KBM-7 (cell line): ENCODE results near the gene DIAPH2.
"Not testable (repeated sequence)": the region's sequence is repeated elsewhere in the genome, so short reads cannot be mapped to it uniquely, and the experiment has no call there.

Experiments used
- DNase-seq: peaks from one replicate; pipeline ENCODE4 v3.0.0-alpha.2; 2015
- in situ Hi-C: fragments of 300-500 bp; cut with MboI; formaldehyde crosslinking; loops from 2 replicates; pipeline ENCODE4 v1.14.3; 2020; ENCODE audit warnings: low sequenced_read_pairs, low pct_unique_long_range_greater_than_20kb, mixed read lengths

Gene DIAPH2

DNA sequence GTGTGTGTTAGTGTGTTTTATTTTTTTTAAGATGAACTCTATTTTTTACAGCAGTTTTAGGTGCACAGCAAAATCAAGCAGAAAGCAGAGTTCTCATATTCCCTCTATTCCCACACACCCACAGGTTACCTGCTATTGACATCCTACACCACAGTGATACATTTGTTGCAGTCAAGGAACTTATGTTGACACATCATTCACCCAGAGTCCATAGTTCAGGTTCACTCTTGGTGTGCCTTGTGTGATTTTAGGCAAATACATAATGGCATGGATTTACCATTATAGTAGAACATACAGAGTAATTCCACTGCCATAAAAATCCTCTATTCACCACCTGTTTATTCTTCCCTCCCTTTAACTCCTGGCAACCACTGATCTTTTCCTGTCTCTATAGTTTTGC, 28.7 kb downstream of the DIAPH2 start:
- in situ Hi-C loops: no loop called here
- DNase-seq: no peak

DNA sequence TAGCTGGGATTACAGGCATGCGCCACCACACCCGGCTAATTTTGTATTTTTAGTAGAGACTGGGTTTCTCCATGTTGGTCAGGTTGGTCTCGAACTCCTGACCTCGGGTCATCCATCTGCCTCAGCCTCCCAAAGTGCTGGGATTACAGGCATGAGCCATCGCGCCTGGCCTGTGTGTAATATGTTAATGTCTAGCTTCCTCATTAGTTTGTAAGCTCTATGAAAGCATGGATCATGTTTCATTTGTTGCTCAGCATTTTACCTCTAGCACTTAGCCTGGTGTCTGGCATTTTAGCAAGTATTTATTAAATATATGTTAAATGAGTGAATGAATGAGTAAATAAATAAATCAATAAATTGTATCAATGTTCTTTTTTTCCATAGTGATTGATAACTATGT, 29.8 kb downstream of the DIAPH2 start:
- in situ Hi-C loops: not testable (repeated sequence)

DNA sequence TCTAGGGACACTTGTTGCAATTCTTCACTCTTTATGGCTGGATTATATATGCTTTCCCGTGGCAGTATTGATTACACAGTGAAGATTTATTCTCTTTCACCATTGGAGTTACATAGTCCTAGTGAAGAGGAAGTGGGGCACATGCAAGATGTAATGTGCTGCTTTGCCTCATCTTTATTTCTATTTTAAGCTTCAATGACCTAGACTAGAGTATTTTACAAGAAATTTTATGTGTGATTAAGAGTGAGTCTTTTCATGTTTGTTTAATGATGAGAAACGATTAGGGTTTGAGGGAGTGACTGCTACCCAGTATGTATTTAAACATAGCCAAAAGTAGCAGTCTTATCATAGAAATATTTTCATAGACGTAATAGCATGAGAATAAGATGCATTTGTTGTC, 30.8 kb downstream of the DIAPH2 start:
- peak; percentile 30 for DNase-seq
- in situ Hi-C loops: no loop called here

More for the DNA sequence above, 29.8 kb downstream of the DIAPH2 start:
- not testable (repeated sequence) for DNase-seq

DNA sequence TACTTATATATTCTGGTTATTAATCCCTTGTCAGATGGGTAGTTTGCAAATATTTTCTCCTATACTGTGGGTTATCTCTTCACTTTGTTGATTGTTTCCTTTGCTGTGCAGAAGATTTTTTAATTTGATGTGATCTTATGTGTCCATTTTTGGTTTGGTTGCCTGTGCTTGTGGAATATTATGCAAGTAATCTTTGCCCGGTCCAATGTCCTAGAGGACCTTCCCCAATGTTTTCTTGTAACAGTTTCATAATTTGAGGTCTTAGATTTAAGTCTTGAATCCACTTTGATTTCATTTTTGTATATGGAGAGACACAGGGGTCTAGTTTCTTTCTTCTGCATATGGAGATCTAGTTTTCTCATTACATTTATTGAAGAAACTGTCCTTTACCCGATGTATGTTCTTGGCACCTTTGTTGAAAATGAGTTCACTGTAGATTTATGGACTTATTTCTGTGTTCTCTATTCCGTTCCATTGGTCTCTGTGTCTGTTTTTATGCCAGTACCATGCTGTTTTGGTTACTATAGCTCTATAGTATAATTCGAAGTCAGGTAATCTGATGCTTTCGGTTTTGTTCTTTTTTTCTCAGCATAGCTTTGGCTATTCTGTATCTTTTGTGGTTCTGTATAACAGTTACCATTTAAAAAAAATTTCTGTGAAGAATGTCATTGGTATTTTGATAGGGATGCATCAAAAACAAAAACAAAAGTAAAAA, 34.7 kb downstream of the DIAPH2 start:
- in situ Hi-C loops: no loop called here
- DNase-seq: no peak

DNA sequence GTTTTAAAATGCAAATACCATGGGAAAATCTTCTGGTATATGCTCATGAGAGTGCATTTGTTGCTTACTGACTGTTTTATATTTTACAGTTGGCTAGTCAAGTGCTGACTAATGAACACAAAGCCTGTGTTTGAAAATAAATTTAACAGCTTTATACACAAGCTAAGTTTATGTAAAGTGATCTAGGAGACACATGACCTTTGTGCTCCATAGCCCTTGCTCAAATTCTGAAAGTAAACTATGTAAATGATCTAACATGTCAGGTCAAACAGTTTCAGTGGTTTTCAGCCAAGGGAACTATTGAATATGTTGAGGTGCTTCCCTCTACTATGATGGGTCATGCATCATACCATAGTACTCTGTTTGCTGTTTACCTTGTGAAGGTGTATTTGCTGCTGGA, 36.7 kb downstream of the DIAPH2 start:
- in situ Hi-C loops: no loop called here
- no peak for DNase-seq

DNA sequence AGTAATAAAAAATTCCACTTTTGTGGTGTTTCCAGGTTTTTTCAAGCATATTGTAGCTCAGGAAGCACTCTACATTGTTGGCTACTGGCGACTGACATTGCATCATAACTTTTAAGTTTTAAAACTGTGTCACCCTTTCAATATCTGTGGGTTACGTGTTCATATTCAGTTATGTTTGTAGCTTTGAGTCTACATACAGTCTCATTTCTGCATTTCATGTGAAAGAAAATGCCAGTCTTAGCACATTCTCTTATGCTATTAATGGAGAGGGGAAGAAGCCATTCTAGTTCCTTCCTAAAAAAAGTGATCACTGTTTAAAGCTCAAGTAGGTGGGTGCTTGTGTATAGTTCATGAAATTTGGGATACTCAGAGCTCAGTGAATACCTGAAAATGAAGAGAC, 38.1 kb downstream of the DIAPH2 start:
- in situ Hi-C loops: no loop called here
- DNase-seq: no peak

DNA sequence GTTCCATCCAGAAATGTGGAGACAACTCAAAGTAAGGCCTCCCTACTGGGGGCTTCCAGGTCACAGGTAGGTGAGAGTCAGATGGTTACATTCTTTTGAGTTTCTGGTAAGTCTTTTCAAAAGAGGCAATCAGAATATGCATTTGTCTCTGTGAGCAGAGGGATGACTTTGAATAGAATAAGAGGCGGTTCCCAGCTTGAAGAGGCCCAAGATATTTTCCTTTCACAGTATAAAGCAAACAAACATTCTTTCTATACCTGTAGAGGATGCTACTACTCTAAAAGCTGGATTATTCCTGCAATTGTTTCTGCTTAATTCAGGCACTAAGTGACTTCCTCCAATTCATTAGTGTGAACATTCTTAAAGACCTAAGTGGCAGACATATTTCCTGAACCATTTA, 44.4 kb downstream of the DIAPH2 start:
- no peak for DNase-seq
- in situ Hi-C loops: no loop called here

DNA sequence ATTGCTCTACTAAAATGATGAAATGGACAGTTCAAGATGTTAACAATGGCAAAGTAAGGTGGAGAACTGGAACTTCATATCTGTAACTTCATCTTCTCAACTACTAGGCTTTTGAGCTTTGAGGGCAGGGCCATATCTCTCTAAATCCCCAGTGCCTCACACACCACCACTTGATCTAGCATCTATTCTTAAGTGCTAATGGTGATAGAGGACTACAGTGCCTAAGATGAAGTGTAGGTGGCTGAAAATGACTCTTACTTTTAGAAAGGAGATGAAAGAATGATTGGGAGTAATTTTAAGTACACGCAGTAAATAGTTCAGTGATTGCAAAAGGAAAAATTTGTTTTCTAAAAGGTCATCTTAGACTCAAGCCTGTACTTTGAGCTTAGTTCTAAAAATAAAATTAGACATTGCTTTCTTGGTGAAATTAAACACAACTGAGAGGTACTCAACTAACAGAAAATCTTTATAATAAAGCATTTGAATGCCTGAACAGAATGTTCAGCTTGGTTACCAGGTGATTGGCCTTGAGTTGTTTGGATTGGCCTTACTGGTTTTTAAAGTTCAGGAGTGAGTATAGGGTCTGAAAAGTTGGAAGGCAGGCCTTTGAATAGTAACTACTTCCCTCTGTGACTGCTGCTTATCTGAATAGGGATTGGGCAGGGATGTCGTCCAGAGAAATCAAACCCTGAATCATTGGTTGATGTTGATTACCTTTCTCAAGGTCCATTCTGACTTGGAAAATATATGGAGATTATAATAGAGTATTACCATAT, 45.4 kb downstream of the DIAPH2 start:
- in situ Hi-C loops: no loop called here
- no peak for DNase-seq

DNA sequence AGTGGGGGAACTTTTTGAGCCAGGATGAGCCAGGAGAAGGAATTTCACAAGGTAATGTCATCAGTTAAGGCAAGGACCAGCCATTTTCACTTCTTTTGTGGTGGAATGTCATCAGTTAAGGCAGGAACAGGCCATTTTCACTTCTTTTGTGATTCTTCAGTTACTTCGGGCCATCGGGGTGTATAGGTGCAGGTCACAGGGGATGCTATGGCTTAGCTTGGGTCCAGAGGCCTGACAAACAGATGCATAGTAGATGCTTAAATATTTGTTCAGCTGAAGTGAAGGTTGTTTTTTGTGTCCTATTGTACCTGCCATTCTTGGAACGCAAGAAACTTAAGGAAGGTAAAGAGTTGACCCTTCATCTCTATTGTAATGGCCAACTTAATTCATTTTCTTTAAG, 46.4 kb downstream of the DIAPH2 start:
- in situ Hi-C loops, DNase-seq: not testable (repeated sequence)

DNA sequence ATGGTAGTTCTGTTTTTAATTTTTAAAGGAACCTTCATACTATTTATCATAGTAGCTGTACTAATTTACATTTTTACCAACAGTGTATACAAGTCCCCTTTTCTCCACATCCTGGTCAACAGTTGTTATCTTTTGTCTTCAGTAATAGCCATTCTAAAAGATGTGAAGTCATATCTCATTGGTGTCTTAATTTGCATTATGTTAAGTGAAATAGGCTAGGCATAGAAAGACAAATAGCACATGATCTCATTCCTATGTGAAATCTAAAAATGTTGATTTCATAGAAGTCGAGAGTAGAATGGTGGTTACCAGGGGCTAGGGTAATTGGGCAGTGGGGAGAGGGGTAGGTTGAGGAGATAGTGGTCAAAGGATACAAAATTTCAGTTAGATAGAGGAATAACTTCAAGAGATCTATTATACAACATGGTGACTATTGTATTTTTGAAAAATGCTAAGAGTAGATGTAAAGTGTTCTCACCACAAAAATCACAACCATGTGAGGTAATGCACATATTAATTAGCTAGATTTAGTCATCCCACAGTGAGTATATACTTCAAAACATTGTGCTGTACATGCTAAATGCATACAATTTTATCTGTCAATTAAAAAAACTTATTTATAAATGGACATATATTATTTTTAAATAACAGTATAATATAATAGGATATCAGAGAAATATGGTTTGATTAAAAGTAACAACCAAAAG, 58.9 kb downstream of the DIAPH2 start:
- no peak for DNase-seq
- in situ Hi-C loops: no loop called here

DNA sequence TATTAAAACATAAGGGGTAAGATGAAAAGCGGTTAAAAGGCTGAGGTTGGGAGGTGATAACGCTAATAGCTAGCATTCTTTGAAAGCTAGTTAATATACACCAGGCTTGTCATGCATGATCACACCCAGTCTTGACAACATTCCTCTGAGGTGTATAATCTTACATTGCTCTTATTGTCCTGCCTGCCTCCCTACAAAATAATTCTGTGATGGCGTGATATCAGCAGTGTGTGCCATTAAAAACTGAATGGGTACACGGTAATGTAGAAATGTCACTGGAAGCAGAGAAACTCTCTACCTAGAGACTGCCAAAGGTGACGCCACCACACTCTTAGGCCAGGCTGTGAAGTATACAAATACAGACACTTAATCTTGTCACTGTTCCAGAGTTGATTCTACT, 68.1 kb downstream of the DIAPH2 start:
- in situ Hi-C loops: no loop called here
- DNase-seq: no peak

DNA sequence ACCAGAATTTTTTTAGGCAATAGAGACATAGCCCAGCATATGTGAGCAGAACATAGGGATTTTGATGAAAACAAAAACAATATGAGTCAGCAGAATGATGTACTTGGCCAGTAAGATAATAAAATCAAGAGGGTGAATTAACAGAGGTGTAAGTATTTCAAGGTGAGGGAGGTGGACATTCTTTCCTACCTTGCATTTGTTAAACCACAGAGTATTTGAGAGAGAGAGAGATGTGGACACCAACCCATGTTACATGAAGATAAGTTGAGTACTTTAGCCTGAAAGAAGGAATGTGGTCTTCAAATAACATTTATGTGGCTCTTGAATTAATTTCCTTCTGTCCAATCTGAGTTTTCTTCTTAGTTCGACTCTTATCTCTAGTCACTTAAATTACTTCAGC, 68.6 kb downstream of the DIAPH2 start:
- no peak for DNase-seq
- in situ Hi-C loops: no loop called here

DNA sequence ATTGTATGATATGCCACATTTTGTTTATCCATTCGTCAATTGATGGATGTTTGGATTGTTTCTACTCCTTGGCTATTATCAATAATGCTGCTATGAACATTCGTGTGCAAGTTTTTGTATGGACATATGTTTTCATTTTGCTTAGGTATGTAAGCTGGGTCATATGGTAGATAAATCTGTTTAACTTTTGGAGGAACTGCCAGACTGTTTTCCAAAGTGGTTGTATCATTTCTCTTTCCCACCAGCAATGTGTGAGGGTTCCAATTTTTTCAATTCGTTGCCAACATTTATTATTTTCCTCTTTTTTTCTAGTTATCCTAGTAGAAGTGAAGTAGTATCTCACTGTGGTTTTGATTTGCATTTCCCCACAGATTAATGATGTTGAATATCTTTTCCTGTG, 71.8 kb downstream of the DIAPH2 start:
- in situ Hi-C loops: no loop called here
- DNase-seq: no peak

DNA sequence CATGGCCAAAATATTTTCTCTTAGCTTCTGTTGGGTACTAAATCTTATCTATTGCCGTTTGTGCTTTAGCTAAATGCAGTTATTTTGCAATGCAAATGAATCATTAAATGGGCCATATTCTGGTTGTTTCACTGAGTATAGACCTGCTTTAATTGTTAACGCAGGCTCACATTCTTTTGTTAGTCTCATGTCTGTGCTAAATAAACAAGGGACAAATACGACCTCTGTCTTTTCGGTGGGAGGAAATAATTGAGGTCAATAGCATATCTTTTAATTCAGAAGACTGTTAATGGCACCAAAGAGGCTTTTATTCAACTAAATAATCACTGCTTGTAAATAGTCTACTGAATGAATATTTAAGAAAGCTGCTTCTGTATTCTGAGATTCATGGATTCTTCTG, 76.9 kb downstream of the DIAPH2 start:
- no peak for DNase-seq
- in situ Hi-C loops: no loop called here

DNA sequence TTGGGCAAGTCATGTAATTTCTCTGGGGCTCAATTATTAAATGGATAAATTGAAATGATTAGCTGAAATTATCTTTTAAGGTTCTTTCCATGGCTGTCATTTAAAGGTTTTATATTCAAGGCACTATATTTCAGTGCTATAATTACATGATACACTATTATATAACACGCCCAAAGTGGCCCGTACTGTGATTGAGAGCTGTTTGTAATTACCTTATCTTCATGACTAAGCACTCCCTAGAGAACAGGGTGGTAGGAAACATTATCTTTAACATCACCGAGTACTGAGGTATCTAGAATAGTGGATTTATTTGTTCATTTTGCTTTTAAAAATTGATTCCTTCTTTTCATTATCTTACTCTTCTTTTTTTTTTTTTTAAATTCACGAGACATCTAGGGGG, 79.0 kb downstream of the DIAPH2 start:
- in situ Hi-C loops: no loop called here
- no peak for DNase-seq

DNA sequence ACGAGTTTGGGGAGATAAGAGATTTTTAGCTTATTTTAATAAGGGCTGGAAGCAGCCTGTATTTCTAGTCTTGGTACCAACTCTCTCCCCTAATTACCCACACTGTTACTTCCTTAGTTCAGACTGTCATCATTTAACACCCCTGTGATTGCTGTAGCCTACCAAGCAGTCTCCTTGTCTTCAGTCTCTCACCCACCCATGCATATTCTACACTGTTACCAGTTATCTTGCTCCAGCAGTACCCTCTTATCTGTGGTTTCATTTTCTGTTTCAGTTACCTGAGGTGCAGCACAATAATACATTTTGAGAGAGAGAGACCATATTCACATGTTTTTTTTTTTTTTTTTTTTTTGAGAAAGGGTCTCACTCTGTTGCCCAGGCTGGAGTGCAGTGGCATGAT, 80.2 kb downstream of the DIAPH2 start:
- in situ Hi-C loops: no loop called here
- DNase-seq: no peak

DNA sequence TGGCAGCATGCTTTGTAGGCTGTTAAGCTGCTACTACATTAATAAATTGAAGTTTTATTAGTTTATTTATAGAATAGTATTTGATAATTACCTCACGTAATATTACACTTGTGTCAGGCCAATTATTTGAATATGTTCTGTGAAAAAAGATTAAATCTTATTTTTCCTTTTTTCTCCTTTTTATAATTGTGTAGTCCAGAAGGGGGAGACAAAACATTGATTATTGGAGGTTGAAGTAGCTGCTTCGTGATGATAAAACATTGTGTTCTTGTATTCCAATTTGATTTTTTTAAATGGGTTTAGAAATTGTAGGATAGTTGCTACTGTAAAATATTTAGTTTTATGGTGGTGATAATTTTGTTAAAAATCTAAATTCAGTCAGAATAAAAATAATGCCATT, 85.7 kb downstream of the DIAPH2 start:
- in situ Hi-C loops: no loop called here
- peak; percentile 56 for DNase-seq

DNA sequence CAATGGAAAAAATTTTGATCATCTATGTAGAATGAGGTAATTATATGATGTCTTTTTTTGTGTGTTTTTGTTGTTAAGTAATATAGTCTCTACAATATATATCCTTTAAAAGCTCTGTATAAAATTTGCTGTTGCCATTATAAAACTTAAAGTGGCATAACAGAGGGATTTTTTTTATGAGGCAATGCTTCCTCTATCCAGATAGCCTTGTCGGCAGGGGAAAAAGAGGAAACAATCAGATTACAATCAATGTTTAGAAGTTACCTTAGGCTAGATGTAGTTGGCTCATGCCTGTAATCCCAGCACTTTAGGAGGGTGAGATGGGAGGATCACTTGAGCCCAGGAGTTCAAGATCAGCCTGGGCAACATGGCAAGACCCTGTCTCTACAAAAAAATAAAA, 86.8 kb downstream of the DIAPH2 start:
- peak; percentile 53 for DNase-seq
- in situ Hi-C loops: no loop called here

DNA sequence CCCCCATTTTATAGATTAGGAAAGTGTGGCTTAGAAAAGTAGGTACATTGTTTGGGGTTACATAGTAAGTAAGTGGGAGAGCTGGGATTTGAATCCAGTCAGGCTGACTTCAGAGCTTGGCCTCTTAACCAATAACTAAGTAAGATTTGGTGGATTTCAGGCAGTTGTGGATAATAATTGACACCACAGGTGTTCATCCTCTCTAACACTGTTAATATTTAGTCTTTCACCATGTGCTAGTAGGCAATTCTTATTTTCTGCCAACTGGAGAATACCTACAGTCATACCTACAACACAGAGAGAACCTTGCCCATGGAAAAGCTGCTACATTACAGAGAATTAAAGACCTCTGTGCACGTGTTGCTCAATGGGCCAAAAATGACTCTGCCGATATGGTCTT, 89.5 kb downstream of the DIAPH2 start:
- in situ Hi-C loops: no loop called here
- no peak for DNase-seq

DNA sequence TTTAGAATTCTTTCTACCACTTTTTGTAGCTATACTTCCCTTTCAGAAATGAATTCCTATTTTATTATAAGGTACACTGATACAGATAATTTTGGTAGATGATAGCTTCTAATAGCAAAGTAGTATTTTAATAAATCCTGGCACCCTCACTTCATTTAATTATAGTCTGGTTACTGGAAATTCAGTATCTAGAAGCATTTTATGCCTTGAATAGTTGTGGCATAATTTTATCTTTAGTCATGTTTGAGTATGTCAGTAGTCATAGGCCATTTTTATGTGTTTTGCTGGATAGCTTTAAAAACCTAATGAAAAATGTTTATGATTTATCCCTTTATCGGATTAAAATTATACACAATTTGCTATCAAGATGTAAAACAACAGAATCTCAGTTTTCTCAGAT, 92.3 kb downstream of the DIAPH2 start:
- no peak for DNase-seq
- in situ Hi-C loops: no loop called here
